HG03378 (cell line): ENCODE results near the gene MCHR1.
A peak's percentile ranks its signal among the peaks of the same experiment; 100 is the strongest.

Experiments
- ATAC-seq: cut with Tn5 transposase; IDR thresholded peaks from one replicate; pipeline ENCODE4 v1.9.1; 2021; ENCODE audit warnings: mild to moderate bottlenecking, moderate library complexity; ENCODE audit not compliant: unreplicated experiment

Gene MCHR1

GRCh38 chr22:40679249-40679963 is at the start of gene MCHR1:
Gene MCHR1 (plus strand): TSS chr22:40679484. CDS start chr22:40679653, 169 bp downstream.
- no peak for ATAC-seq

GRCh38 chr22:40631925-40632324 is 47.4 kb upstream of the MCHR1 start:
- no peak for ATAC-seq

GRCh38 chr22:40633036-40633435 is 46.2 kb upstream of the MCHR1 start:
- ATAC-seq = no peak

GRCh38 chr22:40634119-40634903 is 45.0 kb upstream of the MCHR1 start:
- no peak for ATAC-seq

- ATAC-seq = no peak
These were observed 44.0 kb upstream of the MCHR1 start for GRCh38 chr22:40635043-40635939.

- ATAC-seq = no peak
These were observed 43.3 kb upstream of the MCHR1 start for GRCh38 chr22:40635940-40636379.

- peak; percentile 83 for ATAC-seq
These were observed 42.7 kb upstream of the MCHR1 start, which contains the start of gene MRTFA for GRCh38 chr22:40636380-40637182. Gene MRTFA (minus strand): TSS chr22:40636719.

- peak; percentile 5 for ATAC-seq
These were observed 41.8 kb upstream of the MCHR1 start for GRCh38 chr22:40637183-40638150.

- no peak for ATAC-seq
These were observed 41.0 kb upstream of the MCHR1 start for GRCh38 chr22:40638261-40638660.

GRCh38 chr22:40641269-40641668 is 38.0 kb upstream of the MCHR1 start:
- no peak for ATAC-seq

- no peak for ATAC-seq
These were observed 37.0 kb upstream of the MCHR1 start for GRCh38 chr22:40642316-40642715.

GRCh38 chr22:40645579-40646197 is 33.6 kb upstream of the MCHR1 start:
- ATAC-seq = no peak

GRCh38 chr22:40648386-40648785 is 30.9 kb upstream of the MCHR1 start:
- no peak for ATAC-seq

GRCh38 chr22:40651057-40651456 is 28.2 kb upstream of the MCHR1 start:
- ATAC-seq = no peak

GRCh38 chr22:40651563-40652501 is 27.5 kb upstream of the MCHR1 start:
- peak; percentile 68 for ATAC-seq

GRCh38 chr22:40653361-40653760 is 25.9 kb upstream of the MCHR1 start:
- ATAC-seq = no peak

- no peak for ATAC-seq
These were observed 24.6 kb upstream of the MCHR1 start for GRCh38 chr22:40654522-40655167.
